Measurements from ENCODE around the gene CYTH1.

The CYTH1 gene

GRCh38 chr17:78624324-78625151, 157.5 kb downstream of the CYTH1 start:
- no peak for DNase-seq (ENCODE audit: extremely low read depth, low read depth)
- TF ChIP-seq CTCF (IDR thresholded peaks at IDR 0.05; ENCODE audit: low read depth, low read length): no peak

Measured in AG09319 (cell line).